Psoas muscle (tissue), 8 donors: Measurements from ENCODE around the gene SLC6A17. TPM values are rescaled to one million over a fixed set of nuclear protein-coding genes. Genes with fewer than 3 reads are reported as not detected.

Experiments
- ATAC-seq, 4 donors: fragments of 200-7000 bp; cut with Tn5 transposase; one replicate each; pipeline ENCODE4 v1.9.1; 2020; ENCODE audit warnings: moderate library complexity in 3 of 4, mild to moderate bottlenecking in 2 of 4
- DNase-seq, 2 donors: peaks; one replicate each; pipeline ENCODE4 v3.0.0-alpha.2; 2020
- H3K27ac ChIP-seq: fragments of 200-600 bp; one replicate; pipeline ENCODE4 v1.8.0; 2022
- H3K27me3 ChIP-seq, 3 donors: fragments of 200-600 bp in 1 of 3; one replicate each; pipeline versions ENCODE4 v1.6.1 to v1.8.0; 2013 to 2022; ENCODE audit warnings: low read length in 2 of 3, mild to moderate bottlenecking in 2 of 3, moderate library complexity in 1 of 3; ENCODE audit not compliant: insufficient read depth in 3 of 3
- H3K36me3 ChIP-seq, 2 donors: fragments of 200-600 bp in 1 of 2; one replicate each; pipeline versions ENCODE4 v1.6.1 to v1.8.0; 2013 to 2022; ENCODE audit warnings: low read depth in 1 of 2, mild to moderate bottlenecking in 1 of 2, moderate library complexity in 1 of 2; ENCODE audit not compliant: insufficient read depth in 1 of 2
- H3K4me1 ChIP-seq: fragments of 200-600 bp; one replicate; pipeline ENCODE4 v1.8.0; 2022
- H3K4me3 ChIP-seq: fragments of 200-600 bp; one replicate; pipeline ENCODE4 v1.8.0; 2022; ENCODE audit warnings: mild to moderate bottlenecking
- H3K9me3 ChIP-seq: fragments of 200-600 bp; one replicate; pipeline ENCODE4 v1.8.0; 2022
- WGBS, 3 donors: extraction: QIAGEN DNeasy Blood & Tissue Kit; methylation state at CpG; one replicate each; pipeline versions ENCODE4 v1.1.6 to v1.1.7; 2013; 5-methylcytosine and 5-hydroxymethylcytosine counted together
- intact Hi-C, 2 donors: fragments of 100-400 bp; cut with DNase I; formaldehyde crosslinking; loops; one replicate each; pipeline versions ENCODE4 v1.11.0 to v1.14.2; 2022
- polyA plus RNA-seq, 3 donors: library from polyadenylated mRNA; stranded (reverse); fragments of 200-250 nt; gene quantifications; one replicate each; pipeline ENCODE4 v1.2.3, GENCODE V29; 2013
- total RNA-seq, 4 donors: library from RNA; stranded (reverse); fragmentation: NEBNext Ultra II Directional in 2 of 4; extraction: Animal tissue kit (Norgen Biotek cat#: 25700) in 2 of 4; gene quantifications; one replicate each; pipeline versions ENCODE4 v1.2.1 to v1.2.4, GENCODE V29; 2021 to 2023
- TF ChIP-seq, protein P1 (sequence below): fragments of 200-600 bp; IDR thresholded peaks from one replicate; pipeline ENCODE4 v1.8.0; 2022; ENCODE audit warnings: antibody characterized with exemption
- donor health status: healthy with polysubstance abuse.
- donor health status: DM: no; HTN: no; CAD: no; lungs with moderate emphysema.
- donor health status: Bipolar disorder and iron deficiency.
- donor health status: healthy.
- donor health status: DM: yes; HTN: yes; CAD: no.
- donor health status: DM: no; HTN: no; CAD: no.
- donor health status: DM: no; HTN: no; CAD: no.
- donor health status: DM: yes; HTN: yes; CAD: no.

Gene SLC6A17
- total and polyA plus RNA-seq, 7 donors, result 0.03 to 0.19 (median 0.10) TPM

DNA sequence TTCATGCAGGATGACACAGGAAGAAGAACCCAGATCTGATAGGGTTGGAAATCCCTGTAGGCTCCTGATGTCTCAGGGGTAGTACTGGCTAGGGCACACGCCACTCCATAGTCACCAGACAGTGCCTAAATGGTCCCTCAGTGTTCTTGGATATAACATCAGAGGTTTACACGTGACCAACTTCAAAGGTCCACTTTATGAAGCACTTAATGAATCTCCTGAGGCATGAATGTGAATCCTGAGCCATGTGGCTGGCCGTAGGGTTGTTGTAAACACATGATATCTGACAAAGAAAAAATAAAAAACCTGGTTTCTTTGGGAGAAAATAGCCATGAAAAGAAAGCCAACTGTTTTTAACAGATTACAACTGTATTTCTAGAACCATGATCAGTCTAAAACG is 27.5 kb downstream of the SLC6A17 start:
- 39 to 40% (median 39%) methylated on average over 4 of the region's 4 CpGs for WGBS, 3 donors
- Histone ChIP-seq H3K27me3 (peaks cover 0 to 16% (median 0%) of the 10 kb centered on the region in 3 donors), H3K4me1 (no peaks in the 10 kb centered on the region), H3K27ac (no peak overlapping the region), H3K9me3 (no peaks in the 10 kb centered on the region), H3K4me3 (no peak overlapping the region), H3K36me3 (no peaks in the 10 kb centered on the region)
- intact Hi-C loops, result no loop called here
- no peak for DNase-seq
- TF ChIP-seq, protein P1, sequence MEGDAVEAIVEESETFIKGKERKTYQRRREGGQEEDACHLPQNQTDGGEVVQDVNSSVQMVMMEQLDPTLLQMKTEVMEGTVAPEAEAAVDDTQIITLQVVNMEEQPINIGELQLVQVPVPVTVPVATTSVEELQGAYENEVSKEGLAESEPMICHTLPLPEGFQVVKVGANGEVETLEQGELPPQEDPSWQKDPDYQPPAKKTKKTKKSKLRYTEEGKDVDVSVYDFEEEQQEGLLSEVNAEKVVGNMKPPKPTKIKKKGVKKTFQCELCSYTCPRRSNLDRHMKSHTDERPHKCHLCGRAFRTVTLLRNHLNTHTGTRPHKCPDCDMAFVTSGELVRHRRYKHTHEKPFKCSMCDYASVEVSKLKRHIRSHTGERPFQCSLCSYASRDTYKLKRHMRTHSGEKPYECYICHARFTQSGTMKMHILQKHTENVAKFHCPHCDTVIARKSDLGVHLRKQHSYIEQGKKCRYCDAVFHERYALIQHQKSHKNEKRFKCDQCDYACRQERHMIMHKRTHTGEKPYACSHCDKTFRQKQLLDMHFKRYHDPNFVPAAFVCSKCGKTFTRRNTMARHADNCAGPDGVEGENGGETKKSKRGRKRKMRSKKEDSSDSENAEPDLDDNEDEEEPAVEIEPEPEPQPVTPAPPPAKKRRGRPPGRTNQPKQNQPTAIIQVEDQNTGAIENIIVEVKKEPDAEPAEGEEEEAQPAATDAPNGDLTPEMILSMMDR, result no peak
- ATAC-seq, result no peak

DNA sequence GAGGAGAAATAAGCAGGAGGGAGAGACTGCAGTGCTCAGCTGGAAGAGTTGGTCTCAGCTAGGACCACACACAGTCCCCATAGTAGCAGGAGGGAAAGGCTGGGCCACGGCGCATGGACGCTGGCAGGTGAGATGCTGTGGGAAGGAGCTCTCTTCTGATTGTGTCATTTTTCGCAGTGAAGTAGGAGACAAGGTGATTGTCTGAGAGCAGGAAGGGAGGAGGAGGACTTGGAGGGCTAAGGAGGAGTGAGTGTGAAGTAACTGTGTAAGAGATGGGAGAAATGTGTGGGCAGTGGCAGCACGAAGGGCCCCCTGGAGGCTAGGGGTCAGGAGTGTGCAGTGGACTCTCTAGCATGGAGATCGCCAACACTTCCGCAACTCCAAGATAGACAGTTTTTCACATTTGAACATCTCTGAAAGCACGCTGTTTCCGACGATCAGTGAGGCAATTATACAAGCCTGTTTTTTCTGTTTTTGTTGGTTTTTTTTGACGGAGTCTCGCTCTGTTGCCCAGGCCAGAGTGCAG is 33.4 kb downstream of the SLC6A17 start:
- Histone ChIP-seq H3K4me3 (no peak overlapping the region), H3K36me3 (no peaks in the 10 kb centered on the region), H3K9me3 (no peaks in the 10 kb centered on the region), H3K27me3 (peaks cover 0 to 23% (median 2%) of the 10 kb centered on the region in 3 donors), H3K4me1 (peaks cover 8% of the 10 kb centered on the region), H3K27ac (no peak overlapping the region)
- intact Hi-C loops, result no loop called here
- 82 to 87% (median 85%) methylated on average over 12 of the region's 12 CpGs for WGBS, 3 donors
- TF ChIP-seq, protein P1, result no peak
- DNase-seq (peak in 1 of 2 donors; percentile 10), ATAC-seq (no peak)

DNA sequence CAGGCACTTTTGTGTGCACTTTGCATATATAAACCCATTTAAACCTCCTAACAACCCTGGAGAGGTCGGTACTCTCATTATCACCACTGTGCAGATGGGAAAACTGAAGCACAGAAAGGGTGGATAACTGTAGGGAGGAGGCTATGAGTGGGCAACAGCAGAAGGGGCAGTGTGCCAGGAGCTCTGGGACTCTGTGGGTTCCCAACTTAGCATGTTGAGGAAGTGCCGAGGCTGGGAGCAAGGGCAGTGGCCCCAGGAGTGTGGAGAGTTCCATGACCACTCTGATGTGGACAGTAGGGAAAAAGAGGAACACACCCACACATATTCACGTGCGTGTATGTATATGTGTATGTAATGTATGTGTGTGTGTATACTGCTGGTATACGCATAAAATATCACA is 34.2 kb downstream of the SLC6A17 start:
- peaks cover 0 to 23% (median 2%) of the 10 kb centered on the region in 3 donors for H3K27me3 ChIP-seq
- H3K27ac ChIP-seq, result no peak overlapping the region
- DNase-seq (peak in 1 of 2 donors; percentile 28), ATAC-seq (no peak)
- WGBS, 3 donors, result 66 to 86% (median 68%) methylated on average over 5 of the region's 5 CpGs
- no peaks in the 10 kb centered on the region for H3K36me3 ChIP-seq
- TF ChIP-seq, protein P1, result no peak
- H3K4me1 ChIP-seq, result peaks cover 10% of the 10 kb centered on the region
- intact Hi-C loops, result no loop called here
- H3K9me3 ChIP-seq, result no peaks in the 10 kb centered on the region
- H3K4me3 ChIP-seq, result no peak overlapping the region

DNA sequence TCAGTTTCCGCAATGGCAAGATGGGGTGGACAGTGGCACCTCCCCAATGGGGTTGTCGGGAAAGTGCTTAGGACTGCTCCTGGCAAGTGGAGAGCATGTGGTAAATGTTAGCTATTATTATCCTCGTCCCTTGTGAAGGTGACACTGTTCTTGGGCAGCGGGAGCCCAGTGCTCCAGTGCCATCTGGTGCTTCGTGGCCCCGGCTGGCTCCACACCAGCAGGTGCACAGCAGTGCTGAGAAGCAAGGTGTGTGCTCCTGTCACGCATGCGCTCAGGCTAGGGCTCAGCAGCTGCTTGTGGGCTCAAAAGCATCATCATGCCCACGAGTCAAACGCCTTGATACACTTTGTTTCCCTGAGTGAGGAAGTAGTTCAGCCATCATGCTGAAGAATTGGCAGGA is 34.9 kb downstream of the SLC6A17 start:
- Histone ChIP-seq H3K27ac (no peak overlapping the region), H3K4me3 (no peak overlapping the region), H3K27me3 (peaks cover 0 to 23% (median 2%) of the 10 kb centered on the region in 3 donors), H3K4me1 (peaks cover 10% of the 10 kb centered on the region), H3K36me3 (no peaks in the 10 kb centered on the region), H3K9me3 (no peaks in the 10 kb centered on the region)
- TF ChIP-seq, protein P1, result no peak
- 53 to 58% (median 57%) methylated on average over 10 of the region's 10 CpGs for WGBS, 3 donors
- peak in 2 of 4 donors; percentile 36 to 61 for ATAC-seq
- intact Hi-C loops, result no loop called here
- DNase-seq, result peak in 1 of 2 donors; percentile 36

DNA sequence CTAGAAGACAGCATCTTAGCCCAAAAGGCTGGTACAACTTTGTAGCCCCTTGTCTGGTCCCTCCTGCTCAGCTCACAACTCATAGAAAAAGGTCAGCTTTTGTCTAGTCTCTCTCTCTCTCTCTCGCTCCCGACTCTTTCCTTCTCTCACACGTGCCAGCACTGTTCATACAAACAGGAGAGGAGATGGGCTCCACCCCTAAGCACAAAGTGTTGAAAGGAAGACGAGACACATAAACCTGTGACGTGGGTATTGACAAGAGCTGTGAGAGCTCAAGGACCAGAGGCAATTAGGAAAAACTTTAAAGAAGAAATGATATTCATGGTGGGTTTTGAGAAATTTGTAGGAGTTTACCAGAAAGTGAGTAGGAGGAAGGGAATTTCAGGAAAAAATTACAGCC is 36.3 kb downstream of the SLC6A17 start:
- no peak for ATAC-seq
- Histone ChIP-seq H3K27me3 (peaks cover 0 to 23% (median 2%) of the 10 kb centered on the region in 3 donors), H3K4me1 (peaks cover 10% of the 10 kb centered on the region), H3K36me3 (no peaks in the 10 kb centered on the region), H3K4me3 (no peak overlapping the region), H3K9me3 (no peaks in the 10 kb centered on the region), H3K27ac (no peak overlapping the region)
- TF ChIP-seq, protein P1, result no peak
- intact Hi-C loops, result no loop called here
- no peak for DNase-seq
- 44 to 53% (median 48%) methylated on average over 5 of the region's 5 CpGs for WGBS, 3 donors
